Measurements from ENCODE around the gene SLK. TPM values are rescaled to one million over a fixed set of nuclear protein-coding genes. Genes with fewer than 3 reads are reported as not detected.

SLK gene
- polyA plus RNA-seq, 2 donors = 34.6 to 37.3 TPM

DNA sequence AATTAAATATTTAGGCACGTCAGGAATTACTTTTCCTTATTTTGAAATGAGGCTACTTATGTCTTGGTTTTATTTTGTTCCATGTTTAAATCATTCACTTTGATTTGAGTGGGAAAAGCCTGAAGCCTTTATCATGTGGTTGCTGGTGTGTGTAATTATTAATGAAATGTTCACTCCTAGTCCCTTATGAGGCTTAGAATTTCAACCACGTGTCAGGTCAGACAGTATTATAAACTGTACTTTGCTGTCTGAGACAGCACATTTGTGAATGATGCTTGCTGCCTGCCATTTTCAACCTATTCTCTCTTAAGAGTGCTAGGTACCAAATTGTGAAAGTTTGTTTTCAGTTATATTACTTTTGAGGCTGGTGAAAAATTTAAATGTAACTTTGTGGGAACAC, 59.8 kb downstream of the SLK start:
- no peaks in the 10 kb centered on the region for H3K27me3 ChIP-seq (ENCODE audit: control insufficient read depth in 1 of 2, insufficient read depth in 2 of 2, low read length in 2 of 2)
- no peaks in the 10 kb centered on the region for H3K9me3 ChIP-seq (ENCODE audit: control insufficient read depth in 2 of 2, insufficient read depth in 1 of 2, low read depth in 1 of 2, low read length in 1 of 2)
- 49 to 55% methylated on average over 2 of the region's 2 CpGs for WGBS, 2 donors
- peaks cover 11 to 19% of the 10 kb centered on the region in 2 donors for H3K36me3 ChIP-seq (ENCODE audit: control insufficient read depth in 2 of 2, insufficient read depth in 2 of 2, low read length in 1 of 2)
- H3K27ac ChIP-seq (ENCODE audit: low read depth in 2 of 2, low read length in 1 of 2) = no peak overlapping the region
- H3K4me1 ChIP-seq (ENCODE audit: control insufficient read depth in 2 of 2, insufficient read depth in 2 of 2, low read length in 1 of 2) = no peaks in the 10 kb centered on the region
- no peak overlapping the region for H3K4me3 ChIP-seq (ENCODE audit: low read depth in 1 of 2, low read length in 2 of 2)

DNA sequence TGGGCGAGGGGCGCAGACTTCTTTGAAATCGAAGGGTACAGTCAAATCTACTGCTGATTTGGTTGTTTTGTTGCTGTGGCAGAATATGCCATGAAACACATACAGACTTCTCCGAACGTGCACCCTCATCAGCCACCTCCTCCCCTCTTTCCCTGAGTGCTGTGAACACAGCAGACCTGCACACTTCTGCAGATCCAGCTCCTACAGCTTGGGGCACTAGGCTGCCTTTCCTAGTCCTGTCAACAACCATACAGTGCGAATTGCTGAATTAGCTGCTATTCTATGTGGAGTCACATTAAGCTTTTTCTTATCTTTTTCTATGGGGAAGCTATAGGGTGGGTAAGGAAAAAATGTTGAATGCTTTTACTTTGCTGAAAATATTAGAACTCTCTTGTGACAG, 61.2 kb downstream of the SLK start:
- 72 to 80% methylated on average over 6 of the region's 6 CpGs for WGBS, 2 donors
- Histone ChIP-seq H3K4me1 (ENCODE audit: control insufficient read depth in 2 of 2, insufficient read depth in 2 of 2, low read length in 1 of 2) (no peaks in the 10 kb centered on the region), H3K9me3 (ENCODE audit: control insufficient read depth in 2 of 2, insufficient read depth in 1 of 2, low read depth in 1 of 2, low read length in 1 of 2) (no peaks in the 10 kb centered on the region), H3K4me3 (ENCODE audit: low read depth in 1 of 2, low read length in 2 of 2) (no peak overlapping the region), H3K36me3 (ENCODE audit: control insufficient read depth in 2 of 2, insufficient read depth in 2 of 2, low read length in 1 of 2) (peaks cover 12 to 17% of the 10 kb centered on the region in 2 donors), H3K27me3 (ENCODE audit: control insufficient read depth in 1 of 2, insufficient read depth in 2 of 2, low read length in 2 of 2) (no peaks in the 10 kb centered on the region), H3K27ac (ENCODE audit: low read depth in 2 of 2, low read length in 1 of 2) (no peak overlapping the region)

DNA sequence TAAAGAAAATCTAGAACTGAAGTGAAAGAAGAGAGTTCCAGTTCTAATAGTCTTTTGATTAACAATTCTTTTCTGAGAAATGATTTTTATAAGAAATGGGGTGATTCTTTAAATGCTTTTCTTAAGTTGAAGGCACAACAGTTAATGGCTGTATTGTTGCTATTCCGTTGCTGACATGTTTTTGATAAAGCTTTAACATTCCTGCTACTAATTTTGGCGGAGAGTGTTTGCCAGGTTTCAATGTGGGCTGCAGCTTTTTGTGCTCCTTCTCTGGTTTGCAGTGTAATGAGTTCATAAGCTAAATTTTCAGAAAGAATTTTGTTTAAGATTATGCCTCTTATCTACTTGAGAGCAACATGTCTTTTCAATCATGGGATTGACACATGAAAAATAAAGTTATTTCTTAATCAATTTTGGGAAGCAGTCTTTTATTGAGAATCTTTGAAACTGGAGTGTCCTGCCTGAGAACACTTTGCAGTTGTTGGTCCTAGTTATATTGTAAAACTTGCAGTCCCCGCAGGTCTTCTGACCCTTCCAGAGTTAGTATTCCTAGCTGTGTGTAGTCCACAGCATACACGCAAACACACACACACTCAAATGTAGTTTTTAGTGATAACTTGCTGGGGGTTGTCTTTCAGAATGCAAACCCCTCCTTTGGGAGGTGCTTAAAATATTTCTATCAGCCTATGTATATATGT, 62.0 kb downstream of the SLK start:
- Histone ChIP-seq H3K27ac (ENCODE audit: low read depth in 2 of 2, low read length in 1 of 2) (no peak overlapping the region), H3K4me1 (ENCODE audit: control insufficient read depth in 2 of 2, insufficient read depth in 2 of 2, low read length in 1 of 2) (no peaks in the 10 kb centered on the region), H3K36me3 (ENCODE audit: control insufficient read depth in 2 of 2, insufficient read depth in 2 of 2, low read length in 1 of 2) (peaks cover 6 to 25% of the 10 kb centered on the region in 2 donors), H3K9me3 (ENCODE audit: control insufficient read depth in 2 of 2, insufficient read depth in 1 of 2, low read depth in 1 of 2, low read length in 1 of 2) (no peaks in the 10 kb centered on the region), H3K4me3 (ENCODE audit: low read depth in 1 of 2, low read length in 2 of 2) (no peak overlapping the region), H3K27me3 (ENCODE audit: control insufficient read depth in 1 of 2, insufficient read depth in 2 of 2, low read length in 2 of 2) (no peaks in the 10 kb centered on the region)
- 74 to 75% methylated on average over 4 of the region's 4 CpGs for WGBS, 2 donors

DNA sequence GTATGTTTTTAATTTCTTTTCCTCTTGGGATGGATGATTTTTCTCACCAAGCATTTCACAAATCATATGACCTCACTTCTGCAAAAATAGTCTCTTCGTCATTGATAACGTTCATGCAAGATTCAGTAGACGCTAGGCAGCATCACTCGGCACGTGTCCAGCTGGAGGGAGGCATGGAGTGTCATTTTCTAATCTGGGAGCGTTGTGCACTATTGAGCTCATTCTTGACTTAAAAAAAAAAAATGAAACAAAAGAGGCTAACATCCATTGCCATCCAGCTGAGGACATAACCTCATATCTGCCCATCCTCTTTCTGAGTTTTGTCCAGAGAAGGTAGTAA, 62.6 kb downstream of the SLK start:
- Histone ChIP-seq H3K27me3 (ENCODE audit: control insufficient read depth in 1 of 2, insufficient read depth in 2 of 2, low read length in 2 of 2) (no peaks in the 10 kb centered on the region), H3K36me3 (ENCODE audit: control insufficient read depth in 2 of 2, insufficient read depth in 2 of 2, low read length in 1 of 2) (peaks cover 3 to 24% of the 10 kb centered on the region in 2 donors), H3K4me1 (ENCODE audit: control insufficient read depth in 2 of 2, insufficient read depth in 2 of 2, low read length in 1 of 2) (no peaks in the 10 kb centered on the region), H3K4me3 (ENCODE audit: low read depth in 1 of 2, low read length in 2 of 2) (no peak overlapping the region), H3K9me3 (ENCODE audit: control insufficient read depth in 2 of 2, insufficient read depth in 1 of 2, low read depth in 1 of 2, low read length in 1 of 2) (no peaks in the 10 kb centered on the region), H3K27ac (ENCODE audit: low read depth in 2 of 2, low read length in 1 of 2) (no peak overlapping the region)
- WGBS, 2 donors = 59 to 68% methylated on average over 6 of the region's 6 CpGs

DNA sequence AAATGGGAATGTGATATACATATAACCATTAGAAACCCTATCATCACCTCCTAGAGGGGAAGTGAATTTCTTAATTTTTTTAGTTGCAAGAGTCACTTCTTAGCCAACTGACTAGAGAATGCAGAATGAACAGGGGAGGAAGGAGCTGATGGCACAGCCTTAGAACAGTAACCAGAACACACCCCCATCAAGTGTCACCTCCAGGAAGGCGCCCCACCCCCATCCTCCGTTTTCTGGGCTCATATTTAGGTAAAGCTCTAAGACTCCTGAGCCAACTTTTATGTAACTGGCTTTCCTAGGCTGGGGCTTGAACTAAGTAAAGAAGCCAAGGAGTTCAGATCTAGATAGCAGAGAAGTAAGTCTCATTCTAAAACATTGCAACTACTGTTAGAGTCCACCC, 64.7 kb downstream of the SLK start:
- peaks cover 0 to 20% of the 10 kb centered on the region in 2 donors for H3K36me3 ChIP-seq (ENCODE audit: control insufficient read depth in 2 of 2, insufficient read depth in 2 of 2, low read length in 1 of 2)
- no peak overlapping the region for H3K27ac ChIP-seq (ENCODE audit: low read depth in 2 of 2, low read length in 1 of 2)

DNA sequence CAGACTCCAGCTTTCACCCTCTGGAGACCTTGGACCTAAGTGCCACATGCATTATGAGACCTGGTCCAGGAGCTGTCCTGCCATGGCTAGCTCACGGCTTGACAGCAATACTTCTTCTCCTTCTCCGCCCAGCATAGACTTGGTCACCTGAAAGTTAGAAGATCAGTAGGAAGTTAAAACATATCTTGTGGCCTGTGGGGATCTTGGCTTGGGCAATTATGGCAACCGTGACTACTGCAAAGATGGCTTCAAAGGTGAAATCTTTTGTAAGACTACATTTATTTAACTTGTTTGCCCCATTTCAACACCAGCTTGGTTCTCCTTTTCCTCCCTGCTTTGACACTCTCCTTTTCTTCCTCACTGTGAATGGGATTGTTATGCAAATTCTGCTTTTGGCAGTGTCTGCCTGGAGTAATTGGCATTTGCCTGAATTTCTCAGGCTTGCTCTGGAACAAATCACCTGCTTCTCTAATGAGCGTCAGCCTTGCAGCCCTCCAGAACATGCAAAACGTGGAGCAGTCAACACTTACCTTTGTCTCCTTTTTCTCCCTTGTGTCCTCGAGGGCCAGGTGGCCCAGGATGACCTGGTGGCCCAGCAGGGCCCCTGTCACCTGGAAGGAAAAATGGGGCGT, 65.3 kb downstream of the SLK start:
- no peaks in the 10 kb centered on the region for H3K9me3 ChIP-seq (ENCODE audit: control insufficient read depth in 2 of 2, insufficient read depth in 1 of 2, low read depth in 1 of 2, low read length in 1 of 2)
- H3K4me1 ChIP-seq (ENCODE audit: control insufficient read depth in 2 of 2, insufficient read depth in 2 of 2, low read length in 1 of 2) = no peaks in the 10 kb centered on the region
- no peak overlapping the region for H3K27ac ChIP-seq (ENCODE audit: low read depth in 2 of 2, low read length in 1 of 2)
- WGBS, 2 donors = 74 to 79% methylated on average over 7 of the region's 7 CpGs
- no peaks in the 10 kb centered on the region for H3K27me3 ChIP-seq (ENCODE audit: control insufficient read depth in 1 of 2, insufficient read depth in 2 of 2, low read length in 2 of 2)
- peaks cover 0 to 20% of the 10 kb centered on the region in 2 donors for H3K36me3 ChIP-seq (ENCODE audit: control insufficient read depth in 2 of 2, insufficient read depth in 2 of 2, low read length in 1 of 2)
- no peak overlapping the region for H3K4me3 ChIP-seq (ENCODE audit: low read depth in 1 of 2, low read length in 2 of 2)

More for the DNA sequence above, 64.7 kb downstream of the SLK start:
- Histone ChIP-seq H3K9me3 (ENCODE audit: control insufficient read depth in 2 of 2, insufficient read depth in 1 of 2, low read depth in 1 of 2, low read length in 1 of 2) (no peaks in the 10 kb centered on the region), H3K27me3 (ENCODE audit: control insufficient read depth in 1 of 2, insufficient read depth in 2 of 2, low read length in 2 of 2) (no peaks in the 10 kb centered on the region), H3K4me3 (ENCODE audit: low read depth in 1 of 2, low read length in 2 of 2) (no peak overlapping the region), H3K4me1 (ENCODE audit: control insufficient read depth in 2 of 2, insufficient read depth in 2 of 2, low read length in 1 of 2) (no peaks in the 10 kb centered on the region)
- WGBS, 2 donors = 64 to 66% methylated on average over 2 of the region's 2 CpGs

DNA sequence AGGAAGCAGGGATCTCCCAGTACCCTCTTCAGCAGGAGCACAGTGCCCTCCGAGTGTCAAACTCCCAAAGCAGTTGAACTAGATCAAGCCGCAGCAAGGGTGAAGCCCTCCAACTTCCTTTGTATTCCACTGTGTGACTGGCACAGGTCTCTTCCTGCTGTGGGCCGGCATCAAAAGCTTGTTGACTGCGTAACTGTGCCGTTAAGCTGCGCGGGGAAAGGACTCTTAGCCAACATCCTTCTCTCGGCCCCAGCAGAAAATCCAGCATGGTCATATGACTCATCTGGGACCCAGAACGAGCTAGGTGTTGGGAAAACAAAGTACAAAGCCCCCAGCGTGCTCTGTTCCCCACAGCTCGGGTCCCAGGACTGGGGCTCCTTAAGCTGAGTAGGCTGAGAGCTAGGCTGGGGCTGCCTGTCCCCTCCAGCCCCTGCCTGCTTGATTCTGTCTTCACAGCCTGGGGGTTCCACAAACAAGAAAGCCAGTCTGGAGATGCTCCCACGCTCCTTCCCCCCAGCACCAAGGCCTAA, 66.5 kb downstream of the SLK start:
- Histone ChIP-seq H3K27ac (ENCODE audit: low read depth in 2 of 2, low read length in 1 of 2) (no peak overlapping the region), H3K9me3 (ENCODE audit: control insufficient read depth in 2 of 2, insufficient read depth in 1 of 2, low read depth in 1 of 2, low read length in 1 of 2) (no peaks in the 10 kb centered on the region), H3K27me3 (ENCODE audit: control insufficient read depth in 1 of 2, insufficient read depth in 2 of 2, low read length in 2 of 2) (no peaks in the 10 kb centered on the region), H3K4me1 (ENCODE audit: control insufficient read depth in 2 of 2, insufficient read depth in 2 of 2, low read length in 1 of 2) (no peaks in the 10 kb centered on the region), H3K36me3 (ENCODE audit: control insufficient read depth in 2 of 2, insufficient read depth in 2 of 2, low read length in 1 of 2) (peaks cover 0 to 25% of the 10 kb centered on the region in 2 donors), H3K4me3 (ENCODE audit: low read depth in 1 of 2, low read length in 2 of 2) (no peak overlapping the region)
- 68 to 75% methylated on average over 12 of the region's 12 CpGs for WGBS, 2 donors

DNA sequence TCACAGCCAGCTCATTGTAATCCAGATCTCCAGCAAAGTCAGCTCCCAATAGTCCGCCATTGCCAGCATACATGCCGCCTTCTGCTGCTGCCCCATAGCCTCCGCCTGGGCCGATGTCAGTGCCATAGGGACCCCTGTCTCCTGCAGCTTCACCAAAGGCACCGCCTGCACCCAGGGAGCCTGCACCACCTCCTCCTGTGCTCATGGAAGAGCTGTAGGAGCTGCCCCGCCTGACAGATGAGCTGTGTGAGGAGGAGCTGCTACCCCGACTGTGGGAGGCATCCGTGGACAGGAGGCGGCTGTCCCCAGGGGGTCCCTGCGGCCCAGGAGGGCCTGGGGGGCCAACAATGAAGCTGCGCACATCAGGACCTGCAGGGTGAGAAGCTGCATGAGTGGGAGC, 67.0 kb downstream of the SLK start:
- WGBS, 2 donors = 87 to 89% methylated on average over 11 of the region's 11 CpGs

DNA sequence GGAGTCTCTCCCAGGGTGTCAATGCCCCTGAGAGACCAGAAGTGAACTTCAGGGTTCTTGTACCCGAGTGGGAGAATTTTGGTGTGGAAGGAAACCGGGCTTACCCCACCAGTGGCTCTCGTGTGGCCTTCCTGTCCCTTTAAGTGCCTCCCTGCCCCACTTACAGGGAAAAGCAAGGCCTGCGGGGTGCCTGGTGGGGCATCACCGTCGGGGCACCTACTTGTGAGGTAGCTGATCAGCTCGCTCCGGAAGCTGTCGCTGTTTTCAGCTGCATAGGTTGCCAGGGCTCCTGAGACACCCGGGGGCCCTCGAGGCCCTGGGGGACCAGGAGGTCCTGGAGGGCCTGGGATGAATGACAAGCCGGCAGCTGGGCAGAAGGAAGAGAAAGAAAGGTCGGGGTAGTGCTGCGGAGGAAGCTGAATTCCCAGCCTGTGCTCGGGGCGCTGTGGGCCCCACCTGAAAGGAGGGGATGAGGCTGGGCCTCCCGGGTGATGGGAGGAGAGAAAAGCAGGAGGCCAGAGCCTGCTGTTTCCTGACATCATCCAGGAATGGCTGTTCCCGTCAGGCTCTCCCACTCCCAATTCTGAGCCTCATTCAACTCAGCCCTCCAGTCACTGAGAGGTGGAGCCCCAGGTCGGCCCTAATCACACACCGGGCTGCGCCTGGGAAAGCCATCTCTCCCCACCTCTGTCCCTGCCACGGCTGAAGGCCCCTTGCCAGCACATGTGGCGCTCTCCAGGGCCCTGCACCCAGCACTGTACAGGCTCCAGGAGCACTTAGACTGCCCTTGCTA, 67.7 kb downstream of the SLK start:
- Histone ChIP-seq H3K9me3 (ENCODE audit: control insufficient read depth in 2 of 2, insufficient read depth in 1 of 2, low read depth in 1 of 2, low read length in 1 of 2) (no peaks in the 10 kb centered on the region), H3K4me3 (ENCODE audit: low read depth in 1 of 2, low read length in 2 of 2) (no peak overlapping the region), H3K36me3 (ENCODE audit: control insufficient read depth in 2 of 2, insufficient read depth in 2 of 2, low read length in 1 of 2) (peaks cover 0 to 25% of the 10 kb centered on the region in 2 donors), H3K4me1 (ENCODE audit: control insufficient read depth in 2 of 2, insufficient read depth in 2 of 2, low read length in 1 of 2) (no peaks in the 10 kb centered on the region), H3K27me3 (ENCODE audit: control insufficient read depth in 1 of 2, insufficient read depth in 2 of 2, low read length in 2 of 2) (no peaks in the 10 kb centered on the region), H3K27ac (ENCODE audit: low read depth in 2 of 2, low read length in 1 of 2) (no peak overlapping the region)
- 68 to 73% methylated on average over 23 of the region's 23 CpGs for WGBS, 2 donors

More for the DNA sequence above, 67.0 kb downstream of the SLK start:
- H3K27me3 ChIP-seq (ENCODE audit: control insufficient read depth in 1 of 2, insufficient read depth in 2 of 2, low read length in 2 of 2) = no peaks in the 10 kb centered on the region
- peaks cover 0 to 25% of the 10 kb centered on the region in 2 donors for H3K36me3 ChIP-seq (ENCODE audit: control insufficient read depth in 2 of 2, insufficient read depth in 2 of 2, low read length in 1 of 2)
- no peak overlapping the region for H3K27ac ChIP-seq (ENCODE audit: low read depth in 2 of 2, low read length in 1 of 2)
- H3K4me1 ChIP-seq (ENCODE audit: control insufficient read depth in 2 of 2, insufficient read depth in 2 of 2, low read length in 1 of 2) = no peaks in the 10 kb centered on the region
- no peak overlapping the region for H3K4me3 ChIP-seq (ENCODE audit: low read depth in 1 of 2, low read length in 2 of 2)
- no peaks in the 10 kb centered on the region for H3K9me3 ChIP-seq (ENCODE audit: control insufficient read depth in 2 of 2, insufficient read depth in 1 of 2, low read depth in 1 of 2, low read length in 1 of 2)

Data from esophagus (tissue), 2 donors.